Lung (tissue), 12 donors: Measurements from ENCODE around the gene AARS2. TPM values are rescaled to one million over a fixed set of nuclear protein-coding genes. Genes with fewer than 3 reads are reported as not detected.

Experiments used
- ATAC-seq: fragments of 200-7000 bp; cut with Tn5 transposase; one replicate; pipeline ENCODE4 v1.9.1; 2020; ENCODE audit warnings: moderate number of reproducible peaks; ENCODE audit not compliant: insufficient read depth, low FRiP score
- DNase-seq, 3 donors: peaks; one replicate each; pipeline ENCODE4 v3.0.0-alpha.2; 2013 to 2017
- H3K27ac ChIP-seq, 2 donors: one replicate each; pipeline ENCODE4 v1.5.1; 2013; ENCODE audit warnings: mild to moderate bottlenecking in 2 of 2, moderate library complexity in 2 of 2, control low read depth in 1 of 2, inconsistent platforms in 1 of 2, low read depth in 1 of 2, low read length in 1 of 2
- H3K27me3 ChIP-seq, 3 donors: one replicate each; pipeline ENCODE4 v1.5.1; 2013; ENCODE audit warnings: low read length in 2 of 3; ENCODE audit not compliant: control insufficient read depth in 3 of 3, insufficient read depth in 3 of 3
- H3K36me3 ChIP-seq, 4 donors: one replicate each; pipeline ENCODE4 v1.5.1; 2013; ENCODE audit warnings: low read length in 4 of 4, mild to moderate bottlenecking in 1 of 4, moderate library complexity in 1 of 4; ENCODE audit not compliant: control insufficient read depth in 4 of 4, insufficient read depth in 4 of 4
- H3K4me1 ChIP-seq, 5 donors: one replicate each; pipeline ENCODE4 v1.5.1; 2013; ENCODE audit warnings: low read length in 5 of 5, mild to moderate bottlenecking in 2 of 5, moderate library complexity in 1 of 5; ENCODE audit not compliant: control insufficient read depth in 5 of 5, insufficient read depth in 5 of 5
- H3K4me3 ChIP-seq: one replicate; pipeline ENCODE4 v1.5.1; 2013; ENCODE audit warnings: mild to moderate bottlenecking, control low read depth, moderate library complexity
- H3K9ac ChIP-seq, 2 donors: one replicate each; pipeline ENCODE4 v1.5.1; 2013; ENCODE audit warnings: low read length in 2 of 2, control low read depth in 1 of 2; ENCODE audit not compliant: insufficient read depth in 1 of 2
- H3K9me3 ChIP-seq, 4 donors: one replicate each; pipeline ENCODE4 v1.5.1; 2013; ENCODE audit warnings: low read length in 3 of 4, mild to moderate bottlenecking in 1 of 4, moderate library complexity in 1 of 4; ENCODE audit not compliant: control insufficient read depth in 4 of 4, insufficient read depth in 3 of 4
- CTCF ChIP-seq: IDR thresholded peaks from 2 replicates; pipeline ENCODE4 v1.5.1; 2012; ENCODE audit warnings: mild to moderate bottlenecking; ENCODE audit errors: control extremely low read depth, extremely low read depth
- WGBS, 2 donors: extraction: QIAGEN DNeasy Blood & Tissue Kit; methylation state at CpG; one replicate each; pipeline ENCODE4 v1.1.7; 2013; 5-methylcytosine and 5-hydroxymethylcytosine counted together
- polyA plus RNA-seq, 2 donors: library from polyadenylated mRNA; stranded (reverse); fragments of 200-250 nt; gene quantifications; one replicate each; pipeline ENCODE4 v1.2.1, GENCODE V29; 2013
- total RNA-seq, 2 donors: library from RNA; depleted of rRNA in 1 of 2; stranded (reverse); fragments of >200 nt in 1 of 2; gene quantifications; one replicate each; pipeline ENCODE4 v1.2.1, GENCODE V29; 2014 to 2021
- donor health status: control.
- donor health status: control.
- donor health status: Bipolar disorder and iron deficiency.
- donor health status: healthy.
- donor health status: DM: yes; HTN: yes; CAD: no.

Gene AARS2
- total and polyA plus RNA-seq, 4 donors, result 4.8 to 13.7 (median 9.4) TPM

GRCh38 chr6:44311767-44312166 lies 1.4 kb downstream of the AARS2 start:
- Histone ChIP-seq H3K9me3 (no peaks in the 10 kb centered on the region), H3K4me1 (peaks cover 0 to 9% (median 3%) of the 10 kb centered on the region in 5 donors), H3K27ac (no peak overlapping the region), H3K27me3 (peaks cover 0 to 9% (median 0%) of the 10 kb centered on the region in 3 donors), H3K9ac (no peak overlapping the region), H3K36me3 (peaks cover 0 to 32% (median 25%) of the 10 kb centered on the region in 4 donors), H3K4me3 (no peak overlapping the region)
- 89 to 90% methylated on average over 3 of the region's 3 CpGs for WGBS, 2 donors
- TF ChIP-seq CTCF, result no peak
- no peak for ATAC-seq
- no peak for DNase-seq

GRCh38 chr6:44311304-44311703 lies 1.8 kb downstream of the AARS2 start:
- DNase-seq (no peak), ATAC-seq (no peak)
- no peak for TF ChIP-seq CTCF
- 48 to 71% methylated on average over 2 of the region's 2 CpGs for WGBS, 2 donors
- H3K27me3 ChIP-seq, result peaks cover 0 to 6% (median 0%) of the 10 kb centered on the region in 3 donors
- peaks cover 0 to 9% (median 3%) of the 10 kb centered on the region in 5 donors for H3K4me1 ChIP-seq
- no peak overlapping the region for H3K27ac ChIP-seq
- H3K9me3 ChIP-seq, result no peaks in the 10 kb centered on the region
- H3K4me3 ChIP-seq, result no peak overlapping the region
- peaks cover 0 to 36% (median 26%) of the 10 kb centered on the region in 4 donors for H3K36me3 ChIP-seq
- no peak overlapping the region for H3K9ac ChIP-seq

GRCh38 chr6:44310241-44310640 lies 2.9 kb downstream of the AARS2 start:
- no peak overlapping the region for H3K9ac ChIP-seq
- ATAC-seq, result no peak
- WGBS, 2 donors, result 92 to 99% methylated on average over 3 of the region's 3 CpGs

More at GRCh38 chr6:44310241-44310640, 2.9 kb downstream of the AARS2 start:
- H3K9me3 ChIP-seq, result no peaks in the 10 kb centered on the region
- H3K27me3 ChIP-seq, result no peaks in the 10 kb centered on the region
- peaks cover 0 to 9% (median 3%) of the 10 kb centered on the region in 5 donors for H3K4me1 ChIP-seq
- H3K4me3 ChIP-seq, result no peak overlapping the region
- H3K27ac ChIP-seq, result no peak overlapping the region
- TF ChIP-seq CTCF, result no peak
- DNase-seq, result no peak
- H3K36me3 ChIP-seq, result peaks cover 0 to 45% (median 33%) of the 10 kb centered on the region in 4 donors
